ENCODE measurements around the gene TIMM44.
"Not testable (repeated sequence)": the region's sequence is repeated elsewhere in the genome, so short reads cannot be mapped to it uniquely, and the experiment has no call there.

Gene TIMM44

GRCh38 chr19:7921302-7921966 is 22.0 kb downstream of the TIMM44 start:
- no peak for DNase-seq (ENCODE audit: low read depth)
- peak overlapping the region; percentile 51 for H3K4me3 ChIP-seq (ENCODE audit: control insufficient read depth, low read depth, low read length)
- TF ChIP-seq CTCF (IDR thresholded peaks at IDR 0.05; ENCODE audit: control insufficient read depth, insufficient read depth, low read depth, low read length, missing control alignments) = no peak

GRCh38 chr19:7920519-7921301 is 22.8 kb downstream of the TIMM44 start:
- peak overlapping the region; percentile 51 for H3K4me3 ChIP-seq (ENCODE audit: control insufficient read depth, low read depth, low read length)
- DNase-seq (ENCODE audit: low read depth) = peak; percentile 86
- TF ChIP-seq CTCF (IDR thresholded peaks at IDR 0.05; ENCODE audit: control insufficient read depth, insufficient read depth, low read depth, low read length, missing control alignments) = no peak

GRCh38 chr19:7919610-7920518 is 23.6 kb downstream of the TIMM44 start, which contains the start of gene SNAPC2:
TSS of gene SNAPC2 (plus strand) at chr19:7920338. CDS start at chr19:7920367, 29 bp downstream.
- TF ChIP-seq CTCF (IDR thresholded peaks at IDR 0.05; ENCODE audit: control insufficient read depth, insufficient read depth, low read depth, low read length, missing control alignments) = no peak
- DNase-seq (ENCODE audit: low read depth) = peak; percentile 66
- peak within 1 kb of the TSS; percentile 51 for H3K4me3 ChIP-seq (ENCODE audit: control insufficient read depth, low read depth, low read length)

GRCh38 chr19:7918615-7919421 is 24.6 kb downstream of the TIMM44 start:
- TF ChIP-seq CTCF (IDR thresholded peaks at IDR 0.05; ENCODE audit: control insufficient read depth, insufficient read depth, low read depth, low read length, missing control alignments) = no peak
- H3K4me3 ChIP-seq (ENCODE audit: control insufficient read depth, low read depth, low read length) = no peak overlapping the region
- no peak for DNase-seq (ENCODE audit: low read depth)

- not testable (repeated sequence) for DNase-seq (ENCODE audit: low read depth)
- peak overlapping the region; percentile 43 for H3K4me3 ChIP-seq (ENCODE audit: control insufficient read depth, low read depth, low read length)
These were observed 25.3 kb downstream of the TIMM44 start for GRCh38 chr19:7918062-7918614.

- no peak for DNase-seq (ENCODE audit: low read depth)
- TF ChIP-seq CTCF (IDR thresholded peaks at IDR 0.05; ENCODE audit: control insufficient read depth, insufficient read depth, low read depth, low read length, missing control alignments) = peak; percentile 65
- peak overlapping the region; percentile 43 for H3K4me3 ChIP-seq (ENCODE audit: control insufficient read depth, low read depth, low read length)
These were observed 26.0 kb downstream of the TIMM44 start for GRCh38 chr19:7917267-7918061.
